Epithelial cell of proximal tubule (primary cell): ENCODE results near the gene CRYGN. TPM values are rescaled to one million over a fixed set of nuclear protein-coding genes. Genes with fewer than 3 reads are reported as not detected.

Source experiments
- DNase-seq: peaks from one replicate; pipeline ENCODE4 v3.0.0-alpha.2; 2011; ENCODE audit warnings: low read depth
- H3K4me3 ChIP-seq: 2 replicates; pipeline ENCODE4 v1.5.1; 2011; ENCODE audit warnings: low read depth, mild to moderate bottlenecking, low read length
- total RNA-seq: library from RNA; depleted of rRNA; stranded (reverse); fragments of >200 nt; gene quantifications from 2 replicates; pipeline ENCODE4 v1.2.3, GENCODE V29; 2015
- TF ChIP-seq, protein P1 (sequence below): conservative IDR thresholded peaks from 2 replicates; pipeline ENCODE4 v1.5.1; 2012; ENCODE audit warnings: low read depth, mild to moderate bottlenecking, low read length

Gene CRYGN
- total RNA-seq, 1 donor from 2014 or later: not detected

DNA sequence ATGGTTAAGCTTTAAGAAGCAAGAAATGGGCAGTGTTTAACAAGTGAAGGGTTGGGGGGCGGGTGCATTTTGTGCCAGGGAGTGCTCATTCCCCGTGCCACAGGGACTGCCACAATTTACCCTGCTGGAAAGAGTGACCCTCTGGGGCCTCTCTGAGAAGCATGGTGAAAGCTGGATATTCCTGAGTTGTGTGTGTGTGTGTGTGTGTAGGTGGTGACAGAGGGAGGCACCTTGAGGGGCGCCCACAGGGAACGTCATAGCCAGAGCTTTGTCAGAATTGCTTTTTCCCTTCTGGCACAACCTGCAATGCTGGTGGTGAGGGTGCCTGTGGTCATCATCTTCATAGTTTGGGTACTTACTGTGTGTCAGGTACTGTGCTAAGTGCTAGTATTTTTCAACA, 27.6 kb downstream of the CRYGN start:
- DNase-seq: no peak
- TF ChIP-seq, protein P1, sequence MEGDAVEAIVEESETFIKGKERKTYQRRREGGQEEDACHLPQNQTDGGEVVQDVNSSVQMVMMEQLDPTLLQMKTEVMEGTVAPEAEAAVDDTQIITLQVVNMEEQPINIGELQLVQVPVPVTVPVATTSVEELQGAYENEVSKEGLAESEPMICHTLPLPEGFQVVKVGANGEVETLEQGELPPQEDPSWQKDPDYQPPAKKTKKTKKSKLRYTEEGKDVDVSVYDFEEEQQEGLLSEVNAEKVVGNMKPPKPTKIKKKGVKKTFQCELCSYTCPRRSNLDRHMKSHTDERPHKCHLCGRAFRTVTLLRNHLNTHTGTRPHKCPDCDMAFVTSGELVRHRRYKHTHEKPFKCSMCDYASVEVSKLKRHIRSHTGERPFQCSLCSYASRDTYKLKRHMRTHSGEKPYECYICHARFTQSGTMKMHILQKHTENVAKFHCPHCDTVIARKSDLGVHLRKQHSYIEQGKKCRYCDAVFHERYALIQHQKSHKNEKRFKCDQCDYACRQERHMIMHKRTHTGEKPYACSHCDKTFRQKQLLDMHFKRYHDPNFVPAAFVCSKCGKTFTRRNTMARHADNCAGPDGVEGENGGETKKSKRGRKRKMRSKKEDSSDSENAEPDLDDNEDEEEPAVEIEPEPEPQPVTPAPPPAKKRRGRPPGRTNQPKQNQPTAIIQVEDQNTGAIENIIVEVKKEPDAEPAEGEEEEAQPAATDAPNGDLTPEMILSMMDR: no peak
- H3K4me3 ChIP-seq: no peak overlapping the region

DNA sequence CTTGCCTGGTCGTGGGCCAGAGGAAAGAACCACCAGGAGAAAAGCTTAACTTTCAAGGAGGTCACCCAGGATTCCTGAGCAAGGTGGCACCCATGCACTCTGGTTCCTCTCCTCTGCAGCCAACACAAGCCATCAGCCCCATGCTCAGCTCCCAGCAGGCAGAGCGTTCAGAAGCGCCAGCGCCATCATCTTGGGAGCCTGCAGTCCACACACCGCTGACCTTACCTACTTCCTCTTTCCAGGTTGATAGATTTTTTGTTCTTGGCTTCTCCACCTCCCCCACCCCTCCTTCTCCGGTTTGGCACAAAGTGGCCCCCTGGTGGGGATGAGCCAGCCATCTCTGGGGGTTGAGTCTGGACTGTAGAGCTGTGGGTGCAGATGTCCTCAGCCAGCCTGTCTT, 28.4 kb downstream of the CRYGN start:
- H3K4me3 ChIP-seq: no peak overlapping the region
- no peak for DNase-seq
- TF ChIP-seq, protein P1: no peak

DNA sequence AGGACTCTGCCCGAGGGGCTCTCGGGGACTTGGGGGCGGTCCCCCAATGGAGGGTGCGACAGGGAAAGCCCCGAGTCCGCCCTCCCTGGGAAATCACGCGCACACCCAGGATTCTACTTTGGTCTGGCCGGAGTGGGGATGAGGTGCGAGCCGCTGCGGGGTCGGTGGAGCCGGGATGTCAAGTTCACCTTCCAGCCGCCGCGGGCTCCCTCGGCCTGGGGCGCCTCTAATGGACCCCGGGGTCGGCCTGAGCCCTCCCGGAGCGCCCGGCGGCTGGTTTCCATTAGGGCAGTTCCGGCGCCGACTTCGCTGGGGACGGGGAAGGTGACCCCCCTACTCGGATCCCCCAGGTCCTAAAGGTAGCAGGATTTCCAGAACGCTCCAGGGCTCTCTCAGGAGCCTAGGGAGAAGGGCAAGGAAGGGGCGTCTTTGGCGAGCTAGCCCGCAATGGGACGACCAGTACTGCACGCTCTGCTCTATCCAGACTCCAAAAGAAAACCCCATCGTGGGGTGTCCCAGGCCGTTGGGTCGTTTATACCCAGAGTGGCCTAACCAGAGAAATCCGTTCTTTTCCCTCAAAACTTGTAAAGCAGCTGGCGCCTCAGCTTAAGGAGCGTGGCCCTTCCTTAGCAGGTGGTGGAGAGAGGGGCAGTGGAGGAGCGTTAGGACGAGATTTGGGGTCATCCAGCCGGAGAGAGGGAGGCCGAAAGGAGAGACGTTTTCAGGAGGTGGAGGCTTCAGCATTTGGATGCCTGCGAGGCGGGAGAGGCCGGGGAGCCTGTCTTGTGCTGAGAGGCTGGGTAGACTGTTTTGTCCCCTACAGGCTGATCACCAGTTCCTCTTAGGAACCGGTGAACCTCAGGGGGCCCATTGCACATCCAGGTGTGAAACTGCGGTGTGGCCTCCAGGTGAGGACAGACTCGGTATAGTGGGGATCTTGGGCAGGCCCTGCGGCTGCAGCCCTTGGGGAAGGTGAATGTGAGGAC, 29.2 kb downstream of the CRYGN start:
- TF ChIP-seq, protein P1: no peak
- peak overlapping the region; percentile 47 for H3K4me3 ChIP-seq
- DNase-seq: no peak

DNA sequence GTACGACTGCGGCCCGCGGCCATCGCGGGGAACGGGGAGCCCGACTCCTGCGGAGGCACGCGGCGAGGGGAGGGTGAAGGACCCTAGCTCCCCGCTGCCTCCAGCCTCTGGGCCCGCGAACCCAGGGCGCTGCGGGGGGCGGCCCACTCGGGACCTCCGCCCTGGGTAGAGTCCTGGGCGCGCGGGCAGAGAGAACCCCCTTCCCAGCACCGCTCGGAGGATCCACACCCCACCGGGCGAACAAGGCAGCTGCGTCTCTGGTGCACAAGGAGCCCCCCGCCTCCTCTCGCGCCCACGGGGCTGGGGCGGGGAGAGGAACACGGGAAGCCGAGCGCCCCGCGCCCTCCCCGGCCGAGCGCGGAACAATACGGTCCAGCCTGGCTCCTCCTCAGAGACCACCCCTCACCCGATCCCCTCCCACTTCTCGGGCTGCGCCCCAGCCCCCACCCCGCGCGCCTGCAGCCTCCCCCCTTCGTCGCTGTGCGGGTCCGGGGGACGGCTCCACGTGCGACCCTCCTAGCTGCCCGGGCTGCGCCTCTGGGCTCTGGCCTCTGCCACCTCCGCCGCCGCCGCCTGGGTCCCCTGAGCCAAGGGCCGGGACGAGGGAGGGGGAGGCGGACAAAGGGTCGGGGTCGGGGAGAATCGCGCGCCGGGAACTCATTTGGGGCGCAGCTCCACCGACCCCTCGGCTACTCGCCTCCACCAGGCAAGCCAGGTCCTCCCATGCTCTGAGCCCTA, 30.1 kb downstream of the CRYGN start, which contains the start of gene WDR86:
TSS of gene WDR86 (minus strand) at position 372 of the 738 bp plus-strand sequence. CDS start 449 bp downstream, outside the sequence.
- no peak for DNase-seq
- TF ChIP-seq, protein P1: no peak
- H3K4me3 ChIP-seq: peak within 1 kb of the TSS; percentile 47

DNA sequence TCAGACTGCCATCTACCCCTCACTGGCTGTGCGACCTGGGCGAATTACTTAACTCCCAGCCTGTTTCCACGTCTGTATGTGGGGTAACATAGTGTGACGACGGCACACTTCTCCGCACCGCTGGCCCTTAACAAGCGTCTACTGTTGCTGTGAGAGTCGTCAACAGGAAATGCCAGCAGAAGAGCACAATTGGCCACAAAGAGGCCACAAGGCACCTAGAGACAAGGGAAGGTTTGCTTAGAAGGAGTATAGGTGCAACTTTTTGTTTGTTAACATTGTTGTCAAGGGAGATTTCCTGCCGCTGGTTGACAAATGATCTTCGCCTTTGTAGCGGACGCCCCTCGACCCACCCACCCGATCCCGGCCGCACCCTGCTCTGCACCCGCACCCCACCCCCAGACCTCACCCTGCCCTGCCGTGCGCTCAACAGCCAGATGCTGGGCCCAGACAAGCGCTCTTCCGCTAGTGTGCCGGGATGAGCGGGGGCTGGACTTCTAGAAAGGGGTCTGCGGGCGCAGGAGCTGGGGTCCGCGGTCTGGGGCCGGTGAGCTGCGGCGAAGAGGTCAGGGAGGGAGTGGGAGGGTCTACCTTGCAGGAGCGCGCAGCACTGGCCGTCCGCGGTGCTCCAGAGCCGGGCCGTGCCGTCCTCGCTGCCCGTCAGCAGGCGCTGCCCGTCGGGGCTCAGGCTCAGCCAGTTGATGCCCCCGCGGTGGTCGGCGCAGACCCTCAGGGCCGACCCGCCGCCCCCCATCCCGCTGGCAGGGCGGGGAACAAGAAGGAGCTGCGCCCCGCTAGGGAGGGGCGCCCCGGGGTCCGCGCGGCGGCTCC, 30.9 kb downstream of the CRYGN start:
- DNase-seq: no peak
- peak overlapping the region; percentile 47 for H3K4me3 ChIP-seq
- TF ChIP-seq, protein P1: peak; percentile 7

DNA sequence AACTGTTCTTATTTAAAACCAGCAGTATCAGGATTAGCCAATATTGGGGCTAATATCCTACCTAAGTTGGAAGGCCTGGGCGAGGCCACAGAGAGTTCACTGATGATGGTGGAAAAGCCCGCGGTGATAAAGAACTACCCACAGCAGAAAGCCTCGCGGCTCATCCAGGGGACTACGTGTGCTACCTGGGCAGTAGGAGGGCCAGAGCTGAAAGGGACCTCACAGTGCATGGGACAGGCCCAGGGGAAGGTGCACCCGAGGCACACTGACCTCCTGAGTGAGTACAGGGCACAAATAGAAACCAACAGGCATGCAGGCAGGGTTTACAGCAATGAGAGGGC, 31.5 kb downstream of the CRYGN start:
- no peak overlapping the region for H3K4me3 ChIP-seq
- no peak for DNase-seq
- TF ChIP-seq, protein P1: no peak
